ENCODE measurements around the gene ADGRE1.

DNA sequence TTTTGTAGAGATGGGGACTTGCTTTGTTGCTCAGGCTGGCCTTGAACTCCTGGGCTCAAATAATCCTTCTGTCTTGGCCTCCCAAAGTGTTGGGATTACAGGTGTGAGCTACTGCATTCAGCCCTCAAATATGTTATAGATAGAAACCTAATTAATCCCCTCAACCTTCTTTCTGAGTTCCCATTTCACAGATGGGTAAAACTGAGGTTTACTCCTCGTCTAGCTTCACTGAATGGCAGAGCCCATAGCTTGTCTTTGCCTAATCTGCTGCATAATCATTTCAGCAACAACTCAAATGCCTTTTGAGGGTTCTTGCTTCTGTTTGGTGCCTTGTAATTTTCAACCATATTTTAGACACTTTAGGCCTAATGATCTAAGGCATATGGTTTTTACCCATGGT lies 36.0 kb upstream of the ADGRE1 start:
- TF ChIP-seq POLR2A (IDR thresholded peaks at IDR 0.05) (no peak), EP300 (IDR thresholded peaks at IDR 0.05) (no peak), POLR2AphosphoS5 (IDR thresholded peaks at IDR 0.05) (no peak)
- TF ChIP-seq, protein P1, sequence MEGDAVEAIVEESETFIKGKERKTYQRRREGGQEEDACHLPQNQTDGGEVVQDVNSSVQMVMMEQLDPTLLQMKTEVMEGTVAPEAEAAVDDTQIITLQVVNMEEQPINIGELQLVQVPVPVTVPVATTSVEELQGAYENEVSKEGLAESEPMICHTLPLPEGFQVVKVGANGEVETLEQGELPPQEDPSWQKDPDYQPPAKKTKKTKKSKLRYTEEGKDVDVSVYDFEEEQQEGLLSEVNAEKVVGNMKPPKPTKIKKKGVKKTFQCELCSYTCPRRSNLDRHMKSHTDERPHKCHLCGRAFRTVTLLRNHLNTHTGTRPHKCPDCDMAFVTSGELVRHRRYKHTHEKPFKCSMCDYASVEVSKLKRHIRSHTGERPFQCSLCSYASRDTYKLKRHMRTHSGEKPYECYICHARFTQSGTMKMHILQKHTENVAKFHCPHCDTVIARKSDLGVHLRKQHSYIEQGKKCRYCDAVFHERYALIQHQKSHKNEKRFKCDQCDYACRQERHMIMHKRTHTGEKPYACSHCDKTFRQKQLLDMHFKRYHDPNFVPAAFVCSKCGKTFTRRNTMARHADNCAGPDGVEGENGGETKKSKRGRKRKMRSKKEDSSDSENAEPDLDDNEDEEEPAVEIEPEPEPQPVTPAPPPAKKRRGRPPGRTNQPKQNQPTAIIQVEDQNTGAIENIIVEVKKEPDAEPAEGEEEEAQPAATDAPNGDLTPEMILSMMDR (IDR thresholded peaks at IDR 0.05), result no peak
